Coronary artery (tissue), 2 donors: Measurements from ENCODE around the gene PSAT1.
A peak's percentile ranks its signal among the peaks of the same experiment; 100 is the strongest.

ENCODE experiments used
- DNase-seq: peaks from one replicate; pipeline ENCODE4 v3.0.0-alpha.2; 2017; ENCODE audit warnings: low spot score
- H3K27ac ChIP-seq, 2 donors: fragments of 200-600 bp; sonication (generic); one replicate each; pipeline ENCODE4 v1.5.1; 2016 to 2019
- H3K4me3 ChIP-seq: fragments of 200-600 bp; sonication (generic); 2 replicates; pipeline ENCODE4 v1.5.1; 2016; ENCODE audit warnings: mild to moderate bottlenecking, moderate library complexity
- CTCF ChIP-seq: fragments of 200-600 bp; sonication (generic); IDR thresholded peaks from one replicate; pipeline ENCODE4 v1.5.1; 2019; ENCODE audit warnings: antibody characterized with exemption

The PSAT1 gene

GRCh38 chr9:78365748-78366697 lies 69.1 kb downstream of the PSAT1 start:
- no peak overlapping the region for H3K27ac ChIP-seq
- TF ChIP-seq CTCF, result peak; percentile 46
- H3K4me3 ChIP-seq, result no peak overlapping the region
- DNase-seq, result no peak

DNA sequence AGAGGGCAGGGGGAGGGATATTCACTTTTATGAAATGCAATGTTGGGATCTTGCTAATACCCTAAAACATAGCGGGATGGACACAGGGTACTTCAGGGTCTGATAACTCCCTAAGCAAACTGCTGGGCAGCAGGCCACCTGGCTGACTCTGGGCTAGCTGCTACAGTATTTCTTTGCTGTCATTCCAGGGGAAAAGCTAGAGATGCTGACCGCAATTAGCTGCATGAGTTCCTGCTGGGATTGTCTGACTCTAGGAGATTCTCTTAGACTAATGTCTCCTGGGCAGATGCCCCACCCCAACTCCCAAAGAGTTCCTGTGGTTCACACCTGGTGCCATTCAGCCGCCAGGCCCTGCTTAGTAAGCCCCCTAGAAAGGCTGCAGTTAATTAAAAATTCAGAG lies 69.9 kb downstream of the PSAT1 start:
- DNase-seq, result no peak
- no peak overlapping the region for H3K27ac ChIP-seq
- no peak overlapping the region for H3K4me3 ChIP-seq
- TF ChIP-seq CTCF, result no peak

GRCh38 chr9:78368236-78368635 lies 71.3 kb downstream of the PSAT1 start:
- no peak overlapping the region for H3K27ac ChIP-seq
- no peak for TF ChIP-seq CTCF
- H3K4me3 ChIP-seq, result no peak overlapping the region
- DNase-seq, result no peak

DNA sequence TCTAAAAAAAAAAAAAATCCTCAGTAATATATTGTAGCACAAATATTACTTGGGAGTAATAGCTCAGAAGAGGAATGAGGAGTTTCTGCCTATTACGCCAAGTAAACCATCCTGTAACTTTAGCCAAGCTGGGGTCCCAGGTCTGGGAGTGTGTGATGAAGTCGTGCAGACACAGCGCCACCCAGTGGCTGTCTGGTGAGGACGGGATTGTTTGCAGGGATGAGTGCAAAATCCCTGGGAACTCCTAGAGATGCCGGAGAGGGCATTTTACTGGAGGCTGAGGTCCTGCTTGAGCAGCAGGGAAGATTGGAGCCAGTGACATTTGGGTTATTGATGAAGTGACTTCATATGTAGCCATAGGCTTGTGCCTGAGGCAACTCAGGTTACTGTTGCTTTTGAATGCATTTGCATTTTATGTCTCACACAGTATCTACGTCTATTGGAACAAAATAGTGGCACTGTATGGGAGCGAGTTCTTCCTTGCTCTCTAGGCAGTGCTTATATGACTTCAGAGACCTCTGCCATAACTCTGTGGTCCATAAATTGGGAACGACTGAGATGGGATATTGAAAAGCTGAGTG lies 72.8 kb downstream of the PSAT1 start:
- TF ChIP-seq CTCF, result peak; percentile 63
- Histone ChIP-seq H3K4me3 (no peak overlapping the region), H3K27ac (no peak overlapping the region)
- DNase-seq, result no peak

- no peak for TF ChIP-seq CTCF
- Histone ChIP-seq H3K27ac (no peak overlapping the region), H3K4me3 (no peak overlapping the region)
- DNase-seq, result no peak
These were observed 74.1 kb downstream of the PSAT1 start for GRCh38 chr9:78370991-78371390.

- DNase-seq, result no peak
- no peak for TF ChIP-seq CTCF
- H3K4me3 ChIP-seq, result no peak overlapping the region
- H3K27ac ChIP-seq, result no peak overlapping the region
These were observed 75.1 kb downstream of the PSAT1 start for GRCh38 chr9:78371981-78372380.
